Stimulated activated CD8-positive, alpha-beta memory T cell treated with anti-CD3 and anti-CD28 coated beads, Interleukin-7, amount 100 ng/mL, for 24 hours (primary cell): ENCODE results near the gene SPANXN5.
"Not testable (repeated sequence)": the region's sequence is repeated elsewhere in the genome, so short reads cannot be mapped to it uniquely, and the experiment has no call there.

ENCODE experiments used
- DNase-seq: peaks from one replicate; pipeline ENCODE4 v3.0.0-alpha.2; 2020; ENCODE audit warnings: low read depth

Gene SPANXN5

DNA sequence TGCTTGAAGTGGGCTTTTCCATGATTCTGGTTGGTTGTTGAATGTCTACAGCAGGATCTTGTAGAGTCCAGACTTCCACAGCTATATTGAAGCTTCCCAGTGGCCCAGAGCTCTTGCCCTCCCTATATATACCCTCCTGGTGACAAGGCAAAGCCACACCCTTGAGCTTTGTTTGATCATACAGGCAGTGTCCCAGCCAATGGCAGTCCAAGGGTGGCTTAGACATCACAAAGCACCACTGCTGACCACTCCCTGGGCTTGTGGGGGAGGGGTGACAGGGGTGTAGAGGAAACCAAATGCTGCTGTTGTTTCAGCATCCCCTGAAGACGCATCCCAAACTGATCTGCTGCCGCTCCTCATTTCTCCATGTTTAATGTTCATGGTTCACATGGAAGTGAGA lies at the start of gene SPANXN5:
Gene SPANXN5, minus strand, starts transcription at position 101 of the 400 bp plus-strand sequence. Its CDS starts 79 bp downstream, at position 22.
- not testable (repeated sequence) for DNase-seq

GRCh38 chrX:52843619-52844018 lies 46.4 kb upstream of the SPANXN5 start:
- DNase-seq, result not testable (repeated sequence)

- DNase-seq, result no peak
These were observed 41.9 kb upstream of the SPANXN5 start for GRCh38 chrX:52839137-52839536.

DNA sequence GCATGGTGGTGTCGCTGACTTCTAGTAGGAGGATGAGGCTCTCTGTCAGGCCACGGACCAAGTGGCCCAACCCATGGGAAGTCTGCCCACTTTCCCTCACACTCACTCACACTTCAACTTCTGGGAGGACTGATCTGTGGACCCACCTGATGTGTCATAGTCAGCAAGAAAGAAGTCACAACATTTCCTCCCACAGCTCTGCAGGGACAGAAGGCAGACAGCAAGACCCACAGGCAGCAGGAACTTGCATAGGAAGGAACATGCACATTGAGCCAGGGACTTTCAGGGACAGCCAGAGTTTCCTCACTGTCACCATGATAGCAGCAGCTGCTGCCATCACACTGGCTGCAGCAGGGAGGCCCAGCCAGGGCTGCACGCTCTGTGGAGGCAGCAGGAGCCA lies 33.3 kb upstream of the SPANXN5 start:
- DNase-seq, result no peak

- no peak for DNase-seq
These were observed 27.4 kb upstream of the SPANXN5 start for GRCh38 chrX:52824608-52825007.

DNA sequence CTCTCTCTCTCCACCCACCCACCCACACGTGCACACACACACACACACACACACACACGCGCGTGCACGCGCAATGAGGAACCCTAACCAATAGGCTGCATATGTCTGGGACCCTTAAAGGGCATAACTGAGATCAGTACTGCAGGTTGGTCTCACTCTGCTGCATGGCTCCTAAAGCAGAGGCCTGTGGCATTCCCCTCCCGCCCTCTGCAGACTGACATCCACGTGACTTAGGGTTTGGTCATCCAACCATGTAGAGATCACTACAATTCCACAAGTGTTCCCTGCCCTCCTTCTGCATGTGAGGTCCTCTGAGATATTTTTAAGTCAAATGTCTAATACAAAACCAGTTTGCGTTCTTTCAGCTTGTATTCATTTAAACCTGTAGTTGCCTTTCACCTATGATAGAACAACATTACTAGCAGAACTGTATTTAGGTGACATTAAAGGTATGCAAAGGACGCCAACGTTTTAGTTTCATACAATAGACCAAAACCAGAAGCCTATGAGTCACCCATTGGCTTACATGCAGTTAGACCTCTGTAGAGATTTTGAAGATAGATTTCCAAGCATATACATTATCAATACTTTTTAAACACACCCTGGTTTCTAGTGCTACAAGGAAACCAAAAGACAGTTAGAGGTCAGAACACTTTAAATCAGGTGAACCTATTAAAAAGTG lies 24.0 kb upstream of the SPANXN5 start:
- no peak for DNase-seq

DNA sequence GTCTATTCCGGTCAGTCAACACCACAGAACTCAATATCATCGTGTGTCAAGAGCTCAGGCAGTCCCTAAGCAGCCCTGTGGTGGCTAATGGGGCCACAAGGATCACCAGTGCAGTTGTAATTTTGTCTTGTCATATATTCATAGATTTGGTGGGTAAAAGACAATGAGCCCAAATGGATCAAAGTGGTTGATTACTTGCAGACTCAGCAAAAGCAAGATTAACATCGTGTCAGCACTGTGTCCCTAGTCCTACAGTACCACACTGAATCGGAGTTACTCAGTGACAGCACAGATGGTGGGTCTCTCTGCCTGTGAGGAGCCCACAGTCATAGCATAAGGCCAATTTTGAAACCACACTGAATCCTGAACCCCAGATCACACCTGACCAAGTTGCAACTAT lies 22.6 kb upstream of the SPANXN5 start:
- DNase-seq, result no peak

DNA sequence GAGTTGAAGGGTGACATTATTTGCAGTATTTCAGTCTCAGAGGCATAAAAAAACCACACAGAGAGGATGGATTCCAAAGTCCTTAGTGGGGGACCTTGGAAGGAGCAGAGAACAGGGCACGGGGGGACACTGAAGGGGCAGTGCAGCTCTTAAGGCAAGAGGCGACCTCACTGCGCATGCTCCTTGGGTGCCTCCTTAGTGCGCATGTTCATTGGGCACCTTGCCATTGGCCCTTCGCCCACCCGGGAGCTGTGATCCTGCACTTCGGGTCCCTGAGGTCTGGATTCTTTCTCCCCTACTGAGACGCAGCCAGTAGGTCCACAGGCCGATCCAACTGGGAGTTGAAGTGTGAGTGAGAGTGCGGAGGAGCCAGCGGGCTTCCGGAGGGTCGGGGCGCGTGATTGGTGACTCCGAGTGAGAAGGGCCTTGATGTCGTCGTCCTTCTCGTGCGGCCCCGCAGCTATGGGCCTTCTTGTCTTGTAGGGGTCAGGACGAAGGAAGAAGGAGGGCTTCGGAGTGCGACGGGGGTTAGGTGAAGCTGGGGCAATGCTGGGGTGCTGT lies 13.9 kb upstream of the SPANXN5 start, which contains the start of gene XAGE5:
Gene XAGE5, plus strand, starts transcription at position 223 of the 561 bp plus-strand sequence. CDS start 1,280 bp downstream, outside the sequence.
- no peak for DNase-seq

DNA sequence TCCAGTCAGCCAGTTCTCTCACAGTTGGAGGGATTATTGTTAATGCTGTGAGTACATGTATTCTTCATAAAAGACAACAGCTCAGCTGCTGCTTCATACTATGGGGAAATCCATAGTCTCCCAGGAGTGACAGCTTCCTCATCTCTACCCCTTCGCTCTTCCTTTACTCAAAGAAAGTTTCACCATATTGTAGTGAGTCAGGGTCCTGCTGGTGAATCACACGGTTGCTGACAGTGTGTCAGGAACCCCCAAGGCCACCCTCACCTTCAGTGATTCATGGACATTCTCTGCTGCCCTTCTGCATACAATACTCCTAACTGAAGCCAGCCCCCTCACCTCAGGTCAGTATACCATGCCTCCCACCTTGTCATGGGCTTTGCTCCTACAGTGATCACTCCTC lies 7.6 kb upstream of the SPANXN5 start:
- not testable (repeated sequence) for DNase-seq

- DNase-seq, result not testable (repeated sequence)
These were observed 23.7 kb downstream of the SPANXN5 start for GRCh38 chrX:52773504-52773903.

GRCh38 chrX:52765983-52766382 lies 31.2 kb downstream of the SPANXN5 start:
- DNase-seq, result not testable (repeated sequence)

- DNase-seq, result not testable (repeated sequence)
These were observed 46.3 kb downstream of the SPANXN5 start, which contains the start of gene SSX2B for GRCh38 chrX:52750952-52751351. TSS of gene SSX2B (plus strand) at chrX:52751252. CDS start at chrX:52752681, 1,429 bp downstream.
